HEK293T (cell line): Measurements from ENCODE around the gene CFAP210.

Source experiments
- CTCF ChIA-PET: fragments of 350-600 bp; formaldehyde crosslinking; extraction: SDS; loops from one replicate; lab custom pipeline; 2021; ENCODE audit warnings: antibody characterized with exemption, inconsistent platforms; lab: Yijun Ruan, JAX
- POLR2A ChIA-PET: fragments of 350-600 bp; formaldehyde crosslinking; extraction: SDS; loops from one replicate; lab custom pipeline; 2020; ENCODE audit warnings: antibody characterized with exemption, inconsistent platforms; lab: Yijun Ruan, JAX
- DNase-seq: peaks from one replicate; pipeline ENCODE4 v3.0.0; 2012; ENCODE audit warnings: mixed read lengths; ENCODE audit errors: extremely low spot score
- ARNT ChIP-seq: fragments of 450-650 bp; IDR thresholded peaks from 2 replicates; pipeline ENCODE4 v1.6.1; 2017; ENCODE audit warnings: mild to moderate bottlenecking
- BHLHE40 ChIP-seq: fragments of 450-650 bp; IDR thresholded peaks from 2 replicates; pipeline ENCODE4 v1.6.1; 2016; ENCODE audit warnings: mild to moderate bottlenecking, moderate library complexity, borderline replicate concordance
- CTBP1 ChIP-seq: fragments of 450-650 bp; IDR thresholded peaks from 2 replicates; pipeline ENCODE4 v1.6.1; 2016; ENCODE audit warnings: borderline replicate concordance
- ELF4 ChIP-seq: fragments of 450-650 bp; IDR thresholded peaks from 2 replicates; pipeline ENCODE4 v1.6.1; 2017; ENCODE audit warnings: antibody characterized with exemption
- FOXA1 ChIP-seq: fragments of 450-650 bp; IDR thresholded peaks from 2 replicates; pipeline ENCODE4 v1.6.1; 2016; ENCODE audit warnings: mild to moderate bottlenecking
- FOXK2 ChIP-seq: fragments of 450-650 bp; IDR thresholded peaks from 2 replicates; pipeline ENCODE4 v1.6.1; 2016; ENCODE audit warnings: mild to moderate bottlenecking
- FOXM1 ChIP-seq: fragments of 450-650 bp; IDR thresholded peaks from 2 replicates; pipeline ENCODE4 v1.6.1; 2017; ENCODE audit warnings: mild to moderate bottlenecking, borderline replicate concordance
- HDGF ChIP-seq: fragments of 450-650 bp; IDR thresholded peaks from 2 replicates; pipeline ENCODE4 v1.6.1; 2017; ENCODE audit warnings: antibody characterized with exemption, borderline replicate concordance
- L3MBTL2 ChIP-seq: fragments of 450-650 bp; conservative IDR thresholded peaks from 2 replicates; pipeline ENCODE4 v1.6.1; 2016; ENCODE audit warnings: mild to moderate bottlenecking
- LEF1 ChIP-seq: fragments of 450-650 bp; IDR thresholded peaks from 2 replicates; pipeline ENCODE4 v1.6.1; 2017; ENCODE audit warnings: mild to moderate bottlenecking, borderline replicate concordance
- NFRKB ChIP-seq: fragments of 450-650 bp; IDR thresholded peaks from 2 replicates; pipeline ENCODE4 v1.6.1; 2016; ENCODE audit warnings: mild to moderate bottlenecking, moderate library complexity
- PKNOX1 ChIP-seq: fragments of 450-650 bp; IDR thresholded peaks from 2 replicates; pipeline ENCODE4 v1.6.1; 2016
- SP1 ChIP-seq: fragments of 450-650 bp; IDR thresholded peaks from 2 replicates; pipeline ENCODE4 v1.6.1; 2017
- SUZ12 ChIP-seq: fragments of 450-650 bp; IDR thresholded peaks from 2 replicates; pipeline ENCODE4 v1.6.1; 2016; ENCODE audit warnings: mild to moderate bottlenecking
- TARDBP ChIP-seq: fragments of 450-650 bp; IDR thresholded peaks from 2 replicates; pipeline ENCODE4 v1.6.1; 2016
- ZNF384 ChIP-seq: fragments of 450-650 bp; IDR thresholded peaks from 2 replicates; pipeline ENCODE4 v1.6.1; 2016

Gene CFAP210

GRCh38 chr2:169663247-169663646, 31.0 kb downstream of the CFAP210 start:
- DNase-seq = no peak
- ChIA-PET CTCF (no interaction called here), POLR2A (no interaction called here)
- no peak for TF ChIP-seq PKNOX1
- TF ChIP-seq ARNT = no peak
- no peak for TF ChIP-seq L3MBTL2
- no peak for TF ChIP-seq NFRKB
- no peak for TF ChIP-seq FOXM1
- no peak for TF ChIP-seq CTBP1
- no peak for TF ChIP-seq TARDBP
- no peak for TF ChIP-seq SP1
- no peak for TF ChIP-seq ELF4
- TF ChIP-seq ZNF384 = no peak
- TF ChIP-seq LEF1 = no peak
- TF ChIP-seq FOXA1 = no peak
- TF ChIP-seq HDGF = no peak
- TF ChIP-seq FOXK2 = no peak

- POLR2A ChIA-PET = no interaction called here
- no peak for TF ChIP-seq NFRKB
- no peak for TF ChIP-seq HDGF
- TF ChIP-seq L3MBTL2 = no peak
- TF ChIP-seq FOXA1 = no peak
- TF ChIP-seq LEF1 = no peak
- TF ChIP-seq ELF4 = no peak
- no peak for TF ChIP-seq ZNF384
- no peak for TF ChIP-seq FOXM1
- TF ChIP-seq PKNOX1 = no peak
- no peak for TF ChIP-seq BHLHE40
- TF ChIP-seq ARNT = no peak
- no peak for TF ChIP-seq SP1
- CTCF ChIA-PET = no interaction called here
- no peak for DNase-seq
Measured at GRCh38 chr2:169662744-169663143, 31.5 kb downstream of the CFAP210 start.

GRCh38 chr2:169661265-169661664, 32.9 kb downstream of the CFAP210 start:
- ChIA-PET CTCF (no interaction called here), POLR2A (no interaction called here)
- TF ChIP-seq TARDBP = no peak
- no peak for TF ChIP-seq ZNF384
- no peak for TF ChIP-seq HDGF
- TF ChIP-seq ARNT = no peak
- TF ChIP-seq SUZ12 = no peak
- DNase-seq = no peak

GRCh38 chr2:169659320-169659719, 34.9 kb downstream of the CFAP210 start:
- ChIA-PET POLR2A (no interaction called here), CTCF (no interaction called here)
- TF ChIP-seq CTBP1 (no peak), SUZ12 (no peak), L3MBTL2 (no peak), HDGF (no peak)
- no peak for DNase-seq

GRCh38 chr2:169658877-169659276, 35.3 kb downstream of the CFAP210 start:
- ChIA-PET CTCF (no interaction called here), POLR2A (no interaction called here)
- TF ChIP-seq PKNOX1 = no peak
- no peak for TF ChIP-seq NFRKB
- TF ChIP-seq ZNF384 = no peak
- no peak for TF ChIP-seq FOXM1
- TF ChIP-seq CTBP1 = no peak
- no peak for TF ChIP-seq ELF4
- TF ChIP-seq LEF1 = no peak
- no peak for TF ChIP-seq L3MBTL2
- TF ChIP-seq FOXK2 = no peak
- TF ChIP-seq HDGF = no peak
- TF ChIP-seq ARNT = no peak
- no peak for TF ChIP-seq TARDBP
- TF ChIP-seq SP1 = no peak
- TF ChIP-seq FOXA1 = no peak
- no peak for TF ChIP-seq BHLHE40
- TF ChIP-seq SUZ12 = no peak
- DNase-seq = no peak

GRCh38 chr2:169656164-169656563, 38.0 kb downstream of the CFAP210 start:
- TF ChIP-seq ELF4 (no peak), SP1 (no peak), L3MBTL2 (no peak), FOXM1 (no peak), CTBP1 (no peak), FOXK2 (no peak)
- ChIA-PET POLR2A (no interaction called here), CTCF (interaction anchor here (0.7 kb wide), 1 partner anchor 121 kb away, joined by 3 read pairs; no protein-coding TSS in a partner anchor)
- DNase-seq = no peak

GRCh38 chr2:169653636-169654035, 40.6 kb downstream of the CFAP210 start:
- TF ChIP-seq SP1 (no peak), PKNOX1 (no peak), ELF4 (no peak), HDGF (no peak), NFRKB (no peak), CTBP1 (no peak), L3MBTL2 (no peak), FOXM1 (no peak), ARNT (no peak), SUZ12 (no peak)
- ChIA-PET POLR2A (no interaction called here), CTCF (interaction anchor here (1.2 kb wide), 1 partner anchor 8 kb away, joined by 3 read pairs; no protein-coding TSS in a partner anchor)
- DNase-seq = no peak
